ENCODE measurements around the gene ZDHHC18.
A peak's percentile ranks its signal among the peaks of the same experiment; 100 is the strongest.

ZDHHC18 gene

DNA sequence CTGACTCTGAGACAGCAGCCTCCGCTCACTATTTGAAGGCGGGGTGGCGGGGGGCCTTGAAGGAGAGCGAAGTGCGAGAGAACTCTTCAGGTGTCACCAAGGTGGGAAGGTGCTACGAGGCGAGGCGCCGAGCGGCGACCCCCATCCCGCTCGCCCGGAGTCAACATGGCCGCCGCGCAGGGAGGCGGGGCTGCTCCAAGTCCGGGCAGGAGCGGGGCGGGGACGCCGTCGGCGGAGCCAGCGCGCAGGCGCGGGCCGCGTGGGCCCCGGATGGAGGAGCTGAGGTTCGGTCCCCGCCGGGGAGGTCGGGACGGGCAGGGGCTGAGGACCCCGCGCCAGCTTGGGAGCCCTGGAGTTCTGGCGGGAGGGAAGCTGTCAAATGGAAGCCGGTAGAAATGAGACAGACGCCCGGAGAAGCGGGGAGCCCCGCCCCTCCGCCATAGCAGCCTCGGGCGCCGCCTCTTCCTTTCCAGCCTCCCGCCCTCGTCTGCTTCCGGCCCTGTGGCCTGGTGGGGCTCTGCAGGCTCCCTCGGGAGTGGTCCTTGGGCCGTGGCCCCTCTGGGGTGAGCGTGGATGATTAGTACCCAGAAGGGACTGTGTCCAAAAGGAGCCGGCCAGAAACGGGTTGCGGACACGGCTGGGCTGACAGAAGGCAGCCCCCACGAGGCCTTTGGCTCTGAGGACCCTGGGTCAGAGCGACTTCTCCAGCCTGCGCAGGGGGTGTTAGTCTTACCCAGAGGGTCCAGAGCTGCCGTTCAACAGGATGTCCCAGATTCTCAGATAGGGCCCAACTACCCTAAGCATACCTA, 38.6 kb upstream of the ZDHHC18 start, which contains the start of gene PIGV:
PIGV (plus strand) TSS at position 245 of the 809 bp plus-strand sequence. CDS start 2,866 bp downstream, outside the sequence.
- no peak for DNase-seq (ENCODE audit: low read depth)
- TF ChIP-seq, protein P1, sequence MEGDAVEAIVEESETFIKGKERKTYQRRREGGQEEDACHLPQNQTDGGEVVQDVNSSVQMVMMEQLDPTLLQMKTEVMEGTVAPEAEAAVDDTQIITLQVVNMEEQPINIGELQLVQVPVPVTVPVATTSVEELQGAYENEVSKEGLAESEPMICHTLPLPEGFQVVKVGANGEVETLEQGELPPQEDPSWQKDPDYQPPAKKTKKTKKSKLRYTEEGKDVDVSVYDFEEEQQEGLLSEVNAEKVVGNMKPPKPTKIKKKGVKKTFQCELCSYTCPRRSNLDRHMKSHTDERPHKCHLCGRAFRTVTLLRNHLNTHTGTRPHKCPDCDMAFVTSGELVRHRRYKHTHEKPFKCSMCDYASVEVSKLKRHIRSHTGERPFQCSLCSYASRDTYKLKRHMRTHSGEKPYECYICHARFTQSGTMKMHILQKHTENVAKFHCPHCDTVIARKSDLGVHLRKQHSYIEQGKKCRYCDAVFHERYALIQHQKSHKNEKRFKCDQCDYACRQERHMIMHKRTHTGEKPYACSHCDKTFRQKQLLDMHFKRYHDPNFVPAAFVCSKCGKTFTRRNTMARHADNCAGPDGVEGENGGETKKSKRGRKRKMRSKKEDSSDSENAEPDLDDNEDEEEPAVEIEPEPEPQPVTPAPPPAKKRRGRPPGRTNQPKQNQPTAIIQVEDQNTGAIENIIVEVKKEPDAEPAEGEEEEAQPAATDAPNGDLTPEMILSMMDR (IDR thresholded peaks at IDR 0.05; ENCODE audit: control insufficient read depth, insufficient read depth, low read depth, low read length, missing control alignments) = no peak
- peak within 1 kb of the TSS; percentile 75 for H3K4me3 ChIP-seq (ENCODE audit: control insufficient read depth, low read depth, low read length)

DNA sequence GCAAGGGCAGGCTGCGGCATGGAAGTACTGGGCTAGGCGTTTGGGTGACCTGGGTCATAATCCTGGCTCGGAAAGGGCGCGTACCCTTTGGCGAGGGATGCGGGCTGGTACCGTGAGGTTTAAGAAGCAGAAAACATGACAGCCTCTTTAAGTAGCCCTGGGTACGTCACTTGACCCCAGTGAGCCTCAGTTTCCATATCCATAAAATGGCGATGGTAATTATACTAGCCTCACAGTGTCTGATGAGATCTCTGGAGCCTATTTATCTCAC, 38.0 kb upstream of the ZDHHC18 start:
- TF ChIP-seq, protein P1 (IDR thresholded peaks at IDR 0.05; ENCODE audit: control insufficient read depth, insufficient read depth, low read depth, low read length, missing control alignments) = no peak
- no peak for DNase-seq (ENCODE audit: low read depth)
- peak overlapping the region; percentile 75 for H3K4me3 ChIP-seq (ENCODE audit: control insufficient read depth, low read depth, low read length)

DNA sequence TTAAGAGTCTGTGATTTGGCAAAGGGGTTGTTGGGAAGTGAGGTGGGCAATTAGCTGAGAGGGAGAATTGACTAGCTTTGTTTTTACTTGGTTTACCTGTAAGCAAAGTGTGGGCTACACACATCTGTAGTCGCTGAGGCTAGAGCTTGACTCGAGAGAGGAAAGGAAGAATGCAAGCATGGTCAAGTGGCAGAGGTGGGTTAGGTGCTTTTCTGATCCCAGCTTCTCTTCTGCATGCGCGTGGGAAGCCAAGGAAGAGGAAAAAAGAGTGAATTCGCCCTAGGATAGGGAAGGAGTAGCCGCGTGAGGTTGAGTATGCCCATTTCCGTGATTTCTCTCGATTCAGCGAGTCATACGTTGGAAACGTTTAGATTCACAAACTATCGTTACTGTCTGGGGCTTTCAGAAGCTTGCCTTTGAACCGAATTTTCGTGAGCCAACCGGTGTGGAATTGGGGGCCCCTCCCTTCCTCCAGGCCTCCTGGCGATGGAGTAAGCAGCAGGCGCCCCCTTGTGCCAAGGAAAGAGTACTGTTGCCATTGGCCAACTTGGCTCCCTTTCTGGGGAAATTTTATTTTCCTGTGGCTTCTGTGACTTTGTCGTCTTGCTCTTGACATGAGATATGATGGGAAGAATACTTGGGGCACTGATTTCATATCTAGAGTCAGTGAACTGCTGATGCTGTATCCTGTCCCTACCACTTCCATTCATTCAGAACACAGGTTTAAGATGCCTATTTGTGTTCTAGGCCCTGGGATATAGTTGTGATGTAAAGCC, 37.5 kb upstream of the ZDHHC18 start:
- peak overlapping the region; percentile 75 for H3K4me3 ChIP-seq (ENCODE audit: control insufficient read depth, low read depth, low read length)
- no peak for DNase-seq (ENCODE audit: low read depth)
- TF ChIP-seq, protein P1 (IDR thresholded peaks at IDR 0.05; ENCODE audit: control insufficient read depth, insufficient read depth, low read depth, low read length, missing control alignments) = peak; percentile 97

DNA sequence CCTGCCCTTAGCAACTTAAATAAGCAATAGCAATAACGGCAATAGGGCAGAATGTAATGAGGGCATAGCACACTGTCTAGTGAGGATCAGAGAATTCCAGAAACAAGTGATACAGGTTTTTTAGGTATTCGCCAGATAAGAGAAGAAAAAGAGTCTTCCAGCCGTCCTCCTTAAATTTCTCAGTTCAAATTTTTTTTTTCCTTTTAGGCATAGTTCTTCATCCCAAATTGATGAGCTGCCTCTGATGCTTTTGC, 36.9 kb upstream of the ZDHHC18 start:
- DNase-seq (ENCODE audit: low read depth) = no peak
- no peak overlapping the region for H3K4me3 ChIP-seq (ENCODE audit: control insufficient read depth, low read depth, low read length)
- TF ChIP-seq, protein P1 (IDR thresholded peaks at IDR 0.05; ENCODE audit: control insufficient read depth, insufficient read depth, low read depth, low read length, missing control alignments) = no peak

DNA sequence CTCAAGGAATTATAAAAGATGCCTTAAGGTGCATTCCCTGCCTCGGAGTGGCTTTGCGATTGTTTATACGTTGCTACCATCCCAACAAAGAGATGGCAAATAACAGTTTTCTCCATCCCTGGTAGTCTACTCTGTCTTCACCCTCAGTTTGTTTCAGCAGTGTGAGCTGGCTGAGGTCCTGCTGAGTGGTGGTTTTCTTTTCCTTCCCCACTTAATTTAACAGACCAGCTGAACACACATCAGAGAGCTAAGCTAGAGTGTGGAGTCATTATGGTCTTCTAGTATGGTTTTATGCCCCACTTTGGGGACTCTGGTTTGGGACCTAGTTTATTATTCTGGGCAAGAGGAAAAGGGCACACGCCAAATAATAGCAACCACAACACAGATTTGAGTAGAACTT, 36.6 kb upstream of the ZDHHC18 start:
- DNase-seq (ENCODE audit: low read depth) = no peak
- H3K4me3 ChIP-seq (ENCODE audit: control insufficient read depth, low read depth, low read length) = no peak overlapping the region
- TF ChIP-seq, protein P1 (IDR thresholded peaks at IDR 0.05; ENCODE audit: control insufficient read depth, insufficient read depth, low read depth, low read length, missing control alignments) = no peak

DNA sequence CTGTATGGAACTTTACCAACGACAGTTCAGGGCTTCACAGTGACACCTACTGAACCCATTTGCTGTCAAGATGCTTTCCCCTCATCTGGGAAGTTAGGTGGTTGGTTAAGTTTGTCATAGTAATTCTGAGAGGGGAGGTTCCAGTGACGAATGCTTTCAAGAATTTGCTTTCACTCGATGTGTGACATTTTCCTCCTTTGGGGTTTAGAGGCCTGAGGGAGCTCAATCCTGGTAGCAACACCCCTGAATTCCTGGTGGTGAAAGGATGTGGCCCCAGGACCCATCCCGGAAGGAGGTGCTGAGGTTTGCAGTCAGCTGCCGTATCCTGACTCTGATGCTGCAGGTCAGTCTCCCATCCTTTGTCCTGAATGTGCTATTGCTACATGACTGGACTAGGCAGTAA, 35.9 kb upstream of the ZDHHC18 start:
- DNase-seq (ENCODE audit: low read depth) = no peak
- TF ChIP-seq, protein P1 (IDR thresholded peaks at IDR 0.05; ENCODE audit: control insufficient read depth, insufficient read depth, low read depth, low read length, missing control alignments) = no peak
- no peak overlapping the region for H3K4me3 ChIP-seq (ENCODE audit: control insufficient read depth, low read depth, low read length)
